ENCODE data around the gene ACOX1. TPM values are rescaled to one million over a fixed set of nuclear protein-coding genes. Genes with fewer than 3 reads are reported as not detected.

ACOX1 gene
- total and polyA plus RNA-seq, 2 experiments from 2014 or later: 21.3 to 43.0 TPM

GRCh38 chr17:75995385-75995925 is 16.5 kb upstream of the ACOX1 start:
- no peaks in the 10 kb centered on the region for H3K4me1 ChIP-seq (ENCODE audit: low read depth)
- peaks cover 3% of the 10 kb centered on the region for H3K36me3 ChIP-seq
- no peak for TF ChIP-seq CTCF (IDR thresholded peaks at IDR 0.05; ENCODE audit: low read depth, low read length)
- H3K27me3 ChIP-seq: no peaks in the 10 kb centered on the region
- H3K9me3 ChIP-seq (ENCODE audit: low read depth): no peaks in the 10 kb centered on the region
- DNase-seq (ENCODE audit: low read depth in 1 of 2, low spot score in 1 of 2): no peak
- no peak overlapping the region for H3K27ac ChIP-seq
- no peak overlapping the region for H3K4me3 ChIP-seq

GRCh38 chr17:75994802-75995370 is 15.9 kb upstream of the ACOX1 start:
- H3K4me1 ChIP-seq (ENCODE audit: low read depth): no peaks in the 10 kb centered on the region
- no peaks in the 10 kb centered on the region for H3K9me3 ChIP-seq (ENCODE audit: low read depth)
- H3K27me3 ChIP-seq: no peaks in the 10 kb centered on the region
- no peak overlapping the region for H3K27ac ChIP-seq
- no peak overlapping the region for H3K4me3 ChIP-seq
- TF ChIP-seq CTCF (IDR thresholded peaks at IDR 0.05; ENCODE audit: low read depth, low read length): no peak
- DNase-seq (ENCODE audit: low read depth in 1 of 2, low spot score in 1 of 2): no peak
- H3K36me3 ChIP-seq: peaks cover 3% of the 10 kb centered on the region

- peaks cover 3% of the 10 kb centered on the region for H3K36me3 ChIP-seq
- no peak for TF ChIP-seq CTCF (IDR thresholded peaks at IDR 0.05; ENCODE audit: low read depth, low read length)
Measured at GRCh38 chr17:75991396-75991795, 12.4 kb upstream of the ACOX1 start.

GRCh38 chr17:75987041-75987440 is 8.1 kb upstream of the ACOX1 start:
- no peaks in the 10 kb centered on the region for H3K4me1 ChIP-seq (ENCODE audit: low read depth)
- no peak overlapping the region for H3K4me3 ChIP-seq
- DNase-seq (ENCODE audit: low read depth in 1 of 2, low spot score in 1 of 2): no peak
- no peaks in the 10 kb centered on the region for H3K36me3 ChIP-seq
- no peaks in the 10 kb centered on the region for H3K27me3 ChIP-seq
- TF ChIP-seq CTCF (IDR thresholded peaks at IDR 0.05; ENCODE audit: low read depth, low read length): no peak
- no peak overlapping the region for H3K27ac ChIP-seq
- H3K9me3 ChIP-seq (ENCODE audit: low read depth): no peaks in the 10 kb centered on the region

More at GRCh38 chr17:75991396-75991795, 12.4 kb upstream of the ACOX1 start:
- Histone ChIP-seq H3K9me3 (ENCODE audit: low read depth) (no peaks in the 10 kb centered on the region), H3K4me3 (no peak overlapping the region), H3K4me1 (ENCODE audit: low read depth) (no peaks in the 10 kb centered on the region), H3K27ac (no peak overlapping the region), H3K27me3 (no peaks in the 10 kb centered on the region)
- DNase-seq (ENCODE audit: low read depth in 1 of 2, low spot score in 1 of 2): no peak

DNA sequence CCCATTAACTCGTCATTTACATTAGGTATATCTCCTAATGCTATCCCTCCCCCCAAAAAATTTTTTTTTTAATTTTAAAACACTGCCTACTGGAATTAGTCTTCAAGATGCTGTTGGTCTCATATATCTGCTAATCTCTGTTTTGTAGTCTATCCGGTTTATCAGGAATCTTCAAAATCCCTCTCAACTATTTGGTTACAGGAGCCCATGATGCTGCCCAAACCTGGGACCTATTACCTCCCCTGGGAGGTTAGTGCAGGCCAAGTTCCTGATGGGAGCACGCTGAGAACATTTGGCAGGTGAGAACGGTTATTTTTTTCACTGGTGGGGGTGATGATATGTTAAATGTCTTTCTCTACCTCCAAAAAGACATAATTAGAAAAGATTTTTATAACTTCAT is 7.0 kb upstream of the ACOX1 start:
- no peak overlapping the region for H3K4me3 ChIP-seq
- TF ChIP-seq CTCF (IDR thresholded peaks at IDR 0.05; ENCODE audit: low read depth, low read length): no peak
- H3K27me3 ChIP-seq: no peaks in the 10 kb centered on the region
- H3K27ac ChIP-seq: no peak overlapping the region
- DNase-seq (ENCODE audit: low read depth in 1 of 2, low spot score in 1 of 2): no peak
- H3K4me1 ChIP-seq (ENCODE audit: low read depth): no peaks in the 10 kb centered on the region
- H3K9me3 ChIP-seq (ENCODE audit: low read depth): no peaks in the 10 kb centered on the region
- no peaks in the 10 kb centered on the region for H3K36me3 ChIP-seq

All from cardiac muscle cell (in vitro differentiated cells and primary cell).